HG03378 (cell line): ENCODE results near the gene TEX22.

Experiments used
- ATAC-seq: cut with Tn5 transposase; IDR thresholded peaks from one replicate; pipeline ENCODE4 v1.9.1; 2021; ENCODE audit warnings: mild to moderate bottlenecking, moderate library complexity; ENCODE audit not compliant: unreplicated experiment

Gene TEX22

GRCh38 chr14:105398726-105399465 is 558 bp downstream of the TEX22 start:
- no peak for ATAC-seq

GRCh38 chr14:105399466-105399775 is 1.1 kb downstream of the TEX22 start:
- ATAC-seq: no peak

- ATAC-seq: no peak
Measured at GRCh38 chr14:105400016-105400415, 1.7 kb downstream of the TEX22 start.

- no peak for ATAC-seq
Measured at GRCh38 chr14:105401699-105402098, 3.4 kb downstream of the TEX22 start.

- ATAC-seq: no peak
Measured at GRCh38 chr14:105408592-105408991, 10.3 kb downstream of the TEX22 start.

- no peak for ATAC-seq
Measured at GRCh38 chr14:105409364-105409763, 11.0 kb downstream of the TEX22 start.

GRCh38 chr14:105410642-105411016 is 12.3 kb downstream of the TEX22 start:
- no peak for ATAC-seq

- no peak for ATAC-seq
Measured at GRCh38 chr14:105411017-105411941, 12.9 kb downstream of the TEX22 start.

GRCh38 chr14:105411985-105412770 is 13.8 kb downstream of the TEX22 start:
- no peak for ATAC-seq

GRCh38 chr14:105412771-105413543 is 14.6 kb downstream of the TEX22 start:
- ATAC-seq: no peak

- ATAC-seq: no peak
Measured at GRCh38 chr14:105413544-105413886, 15.2 kb downstream of the TEX22 start.

GRCh38 chr14:105414456-105415371 is 16.4 kb downstream of the TEX22 start:
- ATAC-seq: no peak

- ATAC-seq: no peak
Measured at GRCh38 chr14:105415481-105416428, 17.4 kb downstream of the TEX22 start.

- ATAC-seq: no peak
Measured at GRCh38 chr14:105416671-105417070, 18.3 kb downstream of the TEX22 start.

GRCh38 chr14:105417690-105418121 is 19.4 kb downstream of the TEX22 start:
- no peak for ATAC-seq

GRCh38 chr14:105418269-105419194 is 20.2 kb downstream of the TEX22 start:
- ATAC-seq: no peak
